H1 (cell line): ENCODE measurements around the gene FRMPD2. TPM values are rescaled to one million over a fixed set of nuclear protein-coding genes. Genes with fewer than 3 reads are reported as not detected.

ENCODE experiments used
- CTCF ChIA-PET: fragments of 300-600 bp; sonication (Branson Sonifier 250); formaldehyde crosslinking; loops from one replicate; lab custom pipeline; 2021; ENCODE audit not compliant: partially characterized antibody; lab: Charles Lee
- POLR2A ChIA-PET: fragments of 300-600 bp; sonication (Branson Sonifier 250); formaldehyde crosslinking; loops from one replicate; lab custom pipeline; 2021; ENCODE audit warnings: inconsistent platforms; ENCODE audit not compliant: partially characterized antibody; lab: Charles Lee
- DNase-seq, 2 experiments: peaks; one replicate each; pipeline versions ENCODE4 v3.0.0 to v3.0.0-alpha.2; 2010 to 2022; ENCODE audit warnings: low spot score in 2 of 2, low read depth in 1 of 2, mixed read lengths in 1 of 2
- FAIRE-seq: peaks from 2 replicates; lab custom pipeline; 2011; peaks lifted over from hg19 to GRCh38; lab: Jason Lieb, UNC
- H2AFZ ChIP-seq: 2 replicates; pipeline ENCODE4 v1.8.1; 2012; ENCODE audit warnings: low read length, inconsistent platforms
- H2AK5ac ChIP-seq: 2 replicates; pipeline ENCODE4 v1.6.1; 2013; ENCODE audit warnings: low read depth, low read length
- H2BK120ac ChIP-seq: replicated peaks from 2 replicates; pipeline ENCODE3; 2013; ENCODE audit warnings: low read depth, low read length, inconsistent platforms
- H2BK12ac ChIP-seq: 2 replicates; pipeline ENCODE4 v1.6.1; 2013; ENCODE audit warnings: low read depth, low read length
- H2BK15ac ChIP-seq: 2 replicates; pipeline ENCODE4 v1.6.1; 2013; ENCODE audit warnings: low read length
- H2BK20ac ChIP-seq: 2 replicates; pipeline ENCODE4 v1.6.1; 2013; ENCODE audit warnings: low read length
- H2BK5ac ChIP-seq: 2 replicates; pipeline ENCODE4 v1.6.1; 2013; ENCODE audit warnings: low read depth, low read length
- H3K14ac ChIP-seq: 2 replicates; pipeline ENCODE4 v1.6.1; 2013; ENCODE audit warnings: inconsistent platforms; ENCODE audit not compliant: insufficient read length
- H3K18ac ChIP-seq: 2 replicates; pipeline ENCODE4 v1.6.1; 2013; ENCODE audit warnings: low read length; ENCODE audit errors: extremely low read depth
- H3K23ac ChIP-seq: 2 replicates; pipeline ENCODE4 v1.6.1; 2013; ENCODE audit warnings: inconsistent platforms; ENCODE audit not compliant: insufficient read length
- H3K23me2 ChIP-seq: 2 replicates; pipeline ENCODE4 v1.6.1; 2013; ENCODE audit warnings: low read depth, low read length
- H3K27ac ChIP-seq: 2 replicates; pipeline ENCODE4 v1.6.1; 2011; ENCODE audit warnings: low read depth, low read length, inconsistent platforms
- H3K27me3 ChIP-seq, 4 experiments: replicated peaks in 1 of 4; 1 replicate in 1 of 4; 2 replicates in 3 of 4; pipeline versions ENCODE4 v1.6.1 to v1.8.1; 2011 to 2013; ENCODE audit warnings: low read length in 3 of 4, mild to moderate bottlenecking in 3 of 4, inconsistent platforms in 2 of 4, mixed read lengths in 2 of 4, moderate library complexity in 1 of 4; ENCODE audit not compliant: control insufficient read depth in 3 of 4, insufficient read depth in 3 of 4; ENCODE audit errors: extremely low read depth in 1 of 4
- H3K36me3 ChIP-seq, 4 experiments: 2 replicates each; pipeline versions ENCODE4 v1.6.1 to v1.8.1; 2011 to 2013; ENCODE audit warnings: mild to moderate bottlenecking in 4 of 4, low read length in 3 of 4, moderate library complexity in 2 of 4, control low read depth in 1 of 4, inconsistent platforms in 1 of 4; ENCODE audit not compliant: insufficient read depth in 4 of 4, control insufficient read depth in 2 of 4
- H3K4ac ChIP-seq: replicated peaks from 2 replicates; pipeline ENCODE3; 2013; ENCODE audit warnings: low read length, low read depth, mixed read lengths, inconsistent platforms; ENCODE audit not compliant: insufficient read length
- H3K4me1 ChIP-seq, 4 experiments: replicated peaks in 1 of 4; 1 replicate in 1 of 4; 2 replicates in 3 of 4; pipeline versions ENCODE4 v1.6.1 to v1.8.1; 2011 to 2013; ENCODE audit warnings: low read length in 3 of 4, inconsistent platforms in 2 of 4, mixed read lengths in 1 of 4; ENCODE audit not compliant: insufficient read depth in 4 of 4, control insufficient read depth in 3 of 4
- H3K4me2 ChIP-seq, 2 experiments: 2 replicates each; pipeline versions ENCODE4 v1.6.1 to v1.8.1; 2011 to 2013; ENCODE audit warnings: low read depth in 2 of 2, low read length in 2 of 2, control low read depth in 1 of 2, inconsistent platforms in 1 of 2, mild to moderate bottlenecking in 1 of 2; ENCODE audit not compliant: insufficient read depth in 1 of 2
- H3K4me3 ChIP-seq, 4 experiments: fragments of 200-600, 300-600 bp in 1 of 4; sonication (generic), shearing (Covaris generic), sonication (Bioruptor Twin) in 1 of 4; 2 replicates each; pipeline versions ENCODE4 v1.5.1 to v1.8.1; 2011 to 2016; ENCODE audit warnings: low read length in 4 of 4, low read depth in 3 of 4, control low read depth in 2 of 4, inconsistent platforms in 2 of 4, mild to moderate bottlenecking in 2 of 4, mixed read lengths in 1 of 4, moderate library complexity in 1 of 4; ENCODE audit not compliant: insufficient read depth in 2 of 4; ENCODE audit errors: extremely low read depth in 1 of 4
- H3K56ac ChIP-seq: replicated peaks from 2 replicates; pipeline ENCODE3; 2013; ENCODE audit warnings: low read depth, mild to moderate bottlenecking, mixed read lengths, low read length, inconsistent platforms; ENCODE audit not compliant: insufficient read length
- H3K79me1 ChIP-seq: 2 replicates; pipeline ENCODE4 v1.6.1; 2013; ENCODE audit warnings: low read depth, low read length, control low read depth
- H3K79me2 ChIP-seq, 2 experiments: 2 replicates each; pipeline versions ENCODE4 v1.6.1 to v1.8.1; 2012 to 2013; ENCODE audit warnings: low read length in 2 of 2, mild to moderate bottlenecking in 2 of 2, inconsistent platforms in 1 of 2; ENCODE audit not compliant: insufficient read depth in 2 of 2, control insufficient read depth in 1 of 2
- H3K9ac ChIP-seq, 4 experiments: replicated peaks in 1 of 4; 1 replicate in 1 of 4; 2 replicates in 3 of 4; pipeline versions ENCODE4 v1.6.1 to v1.8.1; 2011 to 2013; ENCODE audit warnings: low read depth in 3 of 4, low read length in 3 of 4, control low read depth in 2 of 4, mild to moderate bottlenecking in 2 of 4, moderate library complexity in 2 of 4, inconsistent platforms in 1 of 4; ENCODE audit errors: extremely low read depth in 1 of 4
- H3K9me3 ChIP-seq, 2 experiments: 2 replicates each; pipeline versions ENCODE4 v1.6.1 to v1.8.1; 2012 to 2013; ENCODE audit warnings: mild to moderate bottlenecking in 2 of 2, moderate library complexity in 2 of 2, control low read depth in 1 of 2, inconsistent platforms in 1 of 2, low read depth in 1 of 2, low read length in 1 of 2, mixed read lengths in 1 of 2; ENCODE audit not compliant: insufficient read depth in 2 of 2
- H4K20me1 ChIP-seq, 2 experiments: replicated peaks in 1 of 2; 2 replicates each; pipeline versions ENCODE3 to v1.8.1; 2011 to 2013; ENCODE audit warnings: inconsistent platforms in 2 of 2, low read length in 2 of 2, mild to moderate bottlenecking in 1 of 2; ENCODE audit not compliant: insufficient read depth in 2 of 2, control insufficient read depth in 1 of 2
- H4K5ac ChIP-seq: 2 replicates; pipeline ENCODE4 v1.6.1; 2013; ENCODE audit warnings: low read length, low read depth, mixed read lengths, inconsistent platforms; ENCODE audit not compliant: insufficient read length
- H4K8ac ChIP-seq: 2 replicates; pipeline ENCODE4 v1.8.0; 2013; ENCODE audit warnings: mild to moderate bottlenecking, moderate library complexity, low read length, inconsistent platforms; ENCODE audit not compliant: insufficient read depth; ENCODE audit errors: extremely low read depth
- H4K91ac ChIP-seq: replicated peaks from 2 replicates; pipeline ENCODE3; 2013; ENCODE audit warnings: low read length, mixed read lengths, inconsistent platforms; ENCODE audit not compliant: insufficient read length
- POU5F1 ChIP-seq: IDR thresholded peaks from 2 replicates; pipeline ENCODE4 v1.6.1; 2011; ENCODE audit warnings: low read depth, mild to moderate bottlenecking, low read length, moderate library complexity
- RAD21 ChIP-seq, 2 experiments: IDR thresholded peaks in 1 of 2; conservative IDR thresholded peaks in 1 of 2; 2 replicates each; pipeline ENCODE4 v1.6.1; 2011; ENCODE audit warnings: low read depth in 2 of 2, low read length in 2 of 2, improper control_type of control experiment in 1 of 2, inconsistent platforms in 1 of 2, mild to moderate bottlenecking in 1 of 2, moderate library complexity in 1 of 2
- WGBS, 2 experiments: shearing (Covaris generic) in 1 of 2; methylation state at CpG; one replicate each; pipeline versions ENCODE4 v1.1.6 to v1.1.7; 2013 to 2015; ENCODE audit warnings: low lambda C conversion rate in 2 of 2, mixed read lengths in 2 of 2, inconsistent platforms in 1 of 2, low coverage in 1 of 2, missing lambda C conversion rate in 1 of 2; ENCODE audit not compliant: insufficient replicate concordance in 2 of 2, insufficient coverage in 1 of 2, insufficient read length in 1 of 2; ENCODE audit errors: extremely low coverage in 1 of 2, missing lambda C conversion rate in 1 of 2; 5-methylcytosine and 5-hydroxymethylcytosine counted together
- polyA plus RNA-seq, 7 experiments: library from polyadenylated mRNA; depleted of rRNA in 3 of 7; stranded (reverse) in 5 of 7; unstranded in 2 of 7; fragments of >200 nt in 5 of 7; fragments of 200-250 nt in 2 of 7; gene quantifications; 1 replicate in 5 of 7; 2 replicates in 1 of 7; 4 replicates in 1 of 7; pipeline versions ENCODE4 v1.2.1 to v1.2.3, GENCODE V29; 2011 to 2013; ENCODE audit warnings: missing spikeins in 2 of 7, mixed read lengths in 2 of 7
- total RNA-seq: library from RNA; stranded (reverse); fragmentation: NEBNext Ultra II Directional; extraction: Animal tissue kit (Norgen Biotek cat#: 25700); gene quantifications from 2 replicates; pipeline ENCODE4 v1.2.1, GENCODE V29; 2021
- TF ChIP-seq, protein P1 (sequence below), 3 experiments: IDR thresholded peaks; 1 replicate in 2 of 3; 2 replicates in 1 of 3; pipeline versions ENCODE4 v1.5.1 to v1.6.1; 2011; ENCODE audit warnings: low read length in 3 of 3, mild to moderate bottlenecking in 3 of 3, inconsistent platforms in 2 of 3, low read depth in 1 of 3, moderate library complexity in 1 of 3; ENCODE audit not compliant: insufficient read depth in 1 of 3; ENCODE audit errors: control extremely low read depth in 1 of 3

The FRMPD2 gene
- total and polyA plus RNA-seq, 2 of the 8 experiments (the other 6 are each of a cell fraction or from before 2014, with no cell fraction given): 0.07 to 0.47 TPM

GRCh38 chr10:48215486-48216203, 58.9 kb downstream of the FRMPD2 start:
- no peak overlapping the region for H3K4ac ChIP-seq
- H3K79me1 ChIP-seq: no peaks in the 10 kb centered on the region
- no peak overlapping the region for H3K14ac ChIP-seq
- H3K23ac ChIP-seq: no peak overlapping the region
- H3K4me1 ChIP-seq: no peaks in the 10 kb centered on the region
- DNase-seq (peak; percentile 34 to 82), FAIRE-seq (peak; percentile 48)
- no peak overlapping the region for H2BK12ac ChIP-seq
- H4K91ac ChIP-seq: no peak overlapping the region
- H3K4me3 ChIP-seq: no peak overlapping the region
- H2AFZ ChIP-seq: no peak overlapping the region
- CTCF ChIA-PET: interaction anchor here (0.7 to 6.4 kb wide), 14 partner anchors 9 to 717 kb away, joined by 3 to 46 read pairs (median 4); no protein-coding TSS in a partner anchor
- H3K9me3 ChIP-seq: no peaks in the 10 kb centered on the region
- no peak for TF ChIP-seq POU5F1
- TF ChIP-seq, protein P1, sequence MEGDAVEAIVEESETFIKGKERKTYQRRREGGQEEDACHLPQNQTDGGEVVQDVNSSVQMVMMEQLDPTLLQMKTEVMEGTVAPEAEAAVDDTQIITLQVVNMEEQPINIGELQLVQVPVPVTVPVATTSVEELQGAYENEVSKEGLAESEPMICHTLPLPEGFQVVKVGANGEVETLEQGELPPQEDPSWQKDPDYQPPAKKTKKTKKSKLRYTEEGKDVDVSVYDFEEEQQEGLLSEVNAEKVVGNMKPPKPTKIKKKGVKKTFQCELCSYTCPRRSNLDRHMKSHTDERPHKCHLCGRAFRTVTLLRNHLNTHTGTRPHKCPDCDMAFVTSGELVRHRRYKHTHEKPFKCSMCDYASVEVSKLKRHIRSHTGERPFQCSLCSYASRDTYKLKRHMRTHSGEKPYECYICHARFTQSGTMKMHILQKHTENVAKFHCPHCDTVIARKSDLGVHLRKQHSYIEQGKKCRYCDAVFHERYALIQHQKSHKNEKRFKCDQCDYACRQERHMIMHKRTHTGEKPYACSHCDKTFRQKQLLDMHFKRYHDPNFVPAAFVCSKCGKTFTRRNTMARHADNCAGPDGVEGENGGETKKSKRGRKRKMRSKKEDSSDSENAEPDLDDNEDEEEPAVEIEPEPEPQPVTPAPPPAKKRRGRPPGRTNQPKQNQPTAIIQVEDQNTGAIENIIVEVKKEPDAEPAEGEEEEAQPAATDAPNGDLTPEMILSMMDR (IDR thresholded peaks at IDR 0.05; ENCODE audit: control extremely low read depth in 1 of 3, insufficient read depth in 1 of 3, low read depth in 1 of 3, low read length in 3 of 3): peak; percentile 70 to 86 (median 85)
- TF ChIP-seq RAD21 (IDR thresholded peaks at IDR 0.05 in 1 of 2, conservative IDR thresholded peaks at IDR 0.05 in 1 of 2; ENCODE audit: low read depth in 2 of 2, low read length in 2 of 2): peak; percentile 73 to 85
- no peaks in the 10 kb centered on the region for H4K20me1 ChIP-seq
- no peak overlapping the region for H3K27ac ChIP-seq
- H3K27me3 ChIP-seq: 0 out of 7 replicates have a peak, but pooled peaks cover 0 to under 1% (median 0%) of the 10 kb centered on the region in 4 experiments
- no peak overlapping the region for H2BK120ac ChIP-seq
- no peak overlapping the region for H2AK5ac ChIP-seq
- POLR2A ChIA-PET: no interaction called here
- WGBS, 2 experiments: 50% methylated on average over 5 of the region's 5 CpGs; no CpG with 5 or more reads in 1 of the 2 experiments
- H2BK5ac ChIP-seq: no peak overlapping the region
- H3K36me3 ChIP-seq: no peaks in the 10 kb centered on the region
- H3K79me2 ChIP-seq: no peaks in the 10 kb centered on the region
- no peak overlapping the region for H3K56ac ChIP-seq
- no peak overlapping the region for H4K5ac ChIP-seq
- no peak overlapping the region for H3K4me2 ChIP-seq
- H3K9ac ChIP-seq: no peak overlapping the region
- H3K18ac ChIP-seq: no peak overlapping the region
- H2BK15ac ChIP-seq: no peak overlapping the region
- no peak overlapping the region for H4K8ac ChIP-seq
- H2BK20ac ChIP-seq: no peak overlapping the region
- no peaks in the 10 kb centered on the region for H3K23me2 ChIP-seq
